ENCODE measurements around the gene SF3A2. TPM values are rescaled to one million over a fixed set of nuclear protein-coding genes. Genes with fewer than 3 reads are reported as not detected.

SF3A2 gene
- total and polyA plus RNA-seq, 7 donors = 16.9 to 61.3 (median 26.4) TPM

DNA sequence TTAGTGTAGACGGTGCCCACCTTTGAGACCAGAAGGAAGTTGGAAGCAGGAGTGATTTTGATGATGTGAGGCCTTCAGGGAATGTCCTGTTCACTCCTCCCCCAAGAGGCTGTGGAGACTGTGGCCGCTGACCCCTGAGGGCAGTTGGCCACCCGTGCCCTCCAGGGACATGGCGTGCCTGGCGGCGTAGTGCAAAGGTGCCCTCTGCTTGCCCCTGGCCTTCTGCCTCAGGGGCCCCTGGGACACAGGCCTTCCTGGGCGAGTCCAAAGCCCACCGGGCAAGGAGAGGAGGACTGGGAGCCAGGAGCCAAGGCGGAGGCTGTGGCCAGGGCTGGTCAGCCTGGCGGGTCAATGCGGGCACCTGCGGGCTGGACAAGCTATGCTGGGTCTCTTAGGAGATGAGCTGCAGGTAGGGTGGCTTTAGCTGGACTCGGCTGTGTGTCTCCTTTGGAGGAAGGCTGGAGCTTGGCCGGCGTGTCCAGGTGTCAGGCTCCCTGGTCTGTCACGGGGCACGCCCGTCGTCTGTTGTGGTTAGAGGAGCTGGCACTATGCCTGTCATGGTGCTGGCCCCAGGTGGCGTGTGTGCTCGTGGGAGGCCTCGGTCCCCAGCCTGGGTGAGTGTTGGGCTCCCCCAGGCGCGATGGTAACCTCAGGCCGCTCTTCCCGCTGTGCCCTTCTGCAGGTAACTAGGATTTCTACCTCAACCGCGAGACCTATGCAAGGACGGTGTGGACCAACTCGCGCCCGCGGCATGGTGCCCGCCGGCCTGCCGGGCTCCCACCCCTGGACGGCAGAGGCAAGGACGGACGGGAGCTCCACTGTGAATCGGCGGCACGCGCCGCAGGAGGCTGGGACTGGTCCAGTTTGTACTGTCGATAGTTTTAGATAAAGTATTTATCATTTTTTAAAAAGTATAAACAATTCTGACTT, 7.3 kb upstream of the SF3A2 start:
- no peaks in the 10 kb centered on the region for H3K9me3 ChIP-seq
- no peak for DNase-seq
- H3K27me3 ChIP-seq = no peaks in the 10 kb centered on the region
- TF ChIP-seq POLR2AphosphoS5 (IDR thresholded peaks at IDR 0.05) (no peak), POLR2A (IDR thresholded peaks at IDR 0.05) (no peak), EP300 (IDR thresholded peaks at IDR 0.05) (no peak)
- TF ChIP-seq, protein P1, sequence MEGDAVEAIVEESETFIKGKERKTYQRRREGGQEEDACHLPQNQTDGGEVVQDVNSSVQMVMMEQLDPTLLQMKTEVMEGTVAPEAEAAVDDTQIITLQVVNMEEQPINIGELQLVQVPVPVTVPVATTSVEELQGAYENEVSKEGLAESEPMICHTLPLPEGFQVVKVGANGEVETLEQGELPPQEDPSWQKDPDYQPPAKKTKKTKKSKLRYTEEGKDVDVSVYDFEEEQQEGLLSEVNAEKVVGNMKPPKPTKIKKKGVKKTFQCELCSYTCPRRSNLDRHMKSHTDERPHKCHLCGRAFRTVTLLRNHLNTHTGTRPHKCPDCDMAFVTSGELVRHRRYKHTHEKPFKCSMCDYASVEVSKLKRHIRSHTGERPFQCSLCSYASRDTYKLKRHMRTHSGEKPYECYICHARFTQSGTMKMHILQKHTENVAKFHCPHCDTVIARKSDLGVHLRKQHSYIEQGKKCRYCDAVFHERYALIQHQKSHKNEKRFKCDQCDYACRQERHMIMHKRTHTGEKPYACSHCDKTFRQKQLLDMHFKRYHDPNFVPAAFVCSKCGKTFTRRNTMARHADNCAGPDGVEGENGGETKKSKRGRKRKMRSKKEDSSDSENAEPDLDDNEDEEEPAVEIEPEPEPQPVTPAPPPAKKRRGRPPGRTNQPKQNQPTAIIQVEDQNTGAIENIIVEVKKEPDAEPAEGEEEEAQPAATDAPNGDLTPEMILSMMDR (IDR thresholded peaks at IDR 0.05) = no peak
- H3K4me3 ChIP-seq = no peak overlapping the region
- H3K4me1 ChIP-seq = peaks cover 0 to 13% (median 6%) of the 10 kb centered on the region in 4 donors
- 84 to 90% methylated on average over 45 of the region's 45 CpGs for WGBS, 2 donors
- no peak overlapping the region for H3K27ac ChIP-seq
- intact Hi-C loops (cut with DNase I) = no loop called here
- peaks cover 7 to 94% (median 48%) of the 10 kb centered on the region in 4 donors for H3K36me3 ChIP-seq

DNA sequence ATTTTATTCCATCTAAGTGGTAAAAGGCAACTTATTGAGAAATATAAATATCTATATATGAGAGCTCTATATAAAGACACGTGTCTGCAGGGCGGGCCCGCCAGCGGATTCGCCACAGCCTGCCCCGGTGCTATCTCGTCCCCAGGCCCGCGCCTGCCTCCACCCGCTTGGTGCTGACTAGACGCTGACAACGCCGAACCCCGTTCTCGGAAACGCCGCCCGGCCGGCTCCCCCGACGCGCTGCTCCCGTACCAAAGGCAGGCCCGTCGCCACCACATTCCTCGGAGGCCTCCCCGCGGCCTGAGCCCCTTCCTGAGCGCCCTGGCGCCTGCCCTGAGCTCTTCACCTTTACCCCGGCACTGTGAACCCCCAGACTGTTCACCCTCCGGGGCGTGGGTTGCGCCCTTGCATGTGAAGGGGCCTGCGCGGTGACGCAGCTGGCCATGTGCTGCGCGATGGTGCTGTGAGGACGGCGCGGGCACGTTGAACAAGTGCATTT, 6.5 kb upstream of the SF3A2 start:
- Histone ChIP-seq H3K27me3 (no peaks in the 10 kb centered on the region), H3K27ac (no peak overlapping the region), H3K36me3 (peaks cover 7 to 87% (median 42%) of the 10 kb centered on the region in 4 donors), H3K4me3 (no peak overlapping the region), H3K9me3 (no peaks in the 10 kb centered on the region), H3K4me1 (peaks cover 0 to 20% (median 13%) of the 10 kb centered on the region in 4 donors)
- TF ChIP-seq, protein P1 (IDR thresholded peaks at IDR 0.05) = no peak
- TF ChIP-seq POLR2AphosphoS5 (IDR thresholded peaks at IDR 0.05) (no peak), POLR2A (IDR thresholded peaks at IDR 0.05) (no peak), EP300 (IDR thresholded peaks at IDR 0.05) (no peak)
- WGBS, 2 donors = 94 to 95% methylated on average over 43 of the region's 43 CpGs
- no peak for DNase-seq
- intact Hi-C loops (cut with DNase I) = no loop called here

DNA sequence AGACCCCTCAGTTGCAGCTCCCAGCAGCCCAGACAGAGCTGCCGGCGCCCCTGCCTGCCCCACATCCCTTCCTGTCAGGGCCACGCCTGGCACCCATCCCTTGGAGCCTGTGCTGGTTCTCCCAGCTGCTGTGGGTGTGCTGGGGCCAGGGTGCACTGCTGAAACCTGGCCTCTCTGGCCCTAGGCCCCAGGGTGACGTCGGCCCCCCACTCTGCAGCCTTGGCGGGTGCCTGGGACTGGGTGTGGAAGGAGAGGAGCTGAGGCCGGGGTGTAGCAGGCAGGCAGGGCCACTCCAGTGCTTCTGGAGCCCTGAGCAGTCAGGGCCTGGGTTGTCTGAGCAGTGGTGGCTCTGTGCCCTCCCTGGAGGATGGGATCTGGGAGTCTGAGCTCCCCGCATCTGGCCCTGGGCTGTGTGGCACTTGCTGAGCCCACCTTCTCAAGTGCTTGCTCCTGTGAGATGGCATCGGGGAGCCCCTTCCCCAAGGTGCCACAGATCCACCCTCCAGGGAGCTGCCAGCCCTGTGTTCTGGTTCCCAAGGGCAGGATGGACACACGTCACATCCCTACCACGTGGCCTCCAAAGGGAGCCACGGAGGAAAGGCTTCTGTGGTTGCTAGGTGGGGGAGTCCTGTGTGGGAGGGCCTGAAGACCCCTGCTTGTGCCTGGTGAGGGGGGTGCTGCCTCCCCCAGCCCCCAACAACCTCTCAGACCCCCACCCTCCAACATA, 5.7 kb upstream of the SF3A2 start:
- 53 to 80% methylated on average over 12 of the region's 12 CpGs for WGBS, 2 donors
- peaks cover 0 to 24% (median 18%) of the 10 kb centered on the region in 4 donors for H3K4me1 ChIP-seq
- no peaks in the 10 kb centered on the region for H3K9me3 ChIP-seq
- no peaks in the 10 kb centered on the region for H3K27me3 ChIP-seq
- H3K27ac ChIP-seq = no peak overlapping the region
- DNase-seq = no peak
- intact Hi-C loops (cut with DNase I) = no loop called here
- H3K4me3 ChIP-seq = no peak overlapping the region
- peaks cover 7 to 78% (median 36%) of the 10 kb centered on the region in 4 donors for H3K36me3 ChIP-seq
- TF ChIP-seq EP300 (IDR thresholded peaks at IDR 0.05) (no peak), POLR2A (IDR thresholded peaks at IDR 0.05) (no peak), POLR2AphosphoS5 (IDR thresholded peaks at IDR 0.05) (no peak)
- TF ChIP-seq, protein P1 (IDR thresholded peaks at IDR 0.05) = no peak

- intact Hi-C loops (cut with DNase I) = no loop called here
- H3K36me3 ChIP-seq = peaks cover 0 to 70% (median 30%) of the 10 kb centered on the region in 4 donors
- 68 to 84% methylated on average over 21 of the region's 21 CpGs for WGBS, 2 donors
Measured at GRCh38 chr19:2231621-2232221, 4.9 kb upstream of the SF3A2 start.

More at GRCh38 chr19:2231621-2232221, 4.9 kb upstream of the SF3A2 start:
- peaks cover 0 to 24% (median 18%) of the 10 kb centered on the region in 4 donors for H3K4me1 ChIP-seq
- TF ChIP-seq EP300 (IDR thresholded peaks at IDR 0.05) (no peak), POLR2AphosphoS5 (IDR thresholded peaks at IDR 0.05) (no peak), POLR2A (IDR thresholded peaks at IDR 0.05) (no peak)
- TF ChIP-seq, protein P1 (IDR thresholded peaks at IDR 0.05) = no peak
- DNase-seq = no peak
- no peaks in the 10 kb centered on the region for H3K9me3 ChIP-seq
- no peak overlapping the region for H3K27ac ChIP-seq
- H3K4me3 ChIP-seq = no peak overlapping the region
- H3K27me3 ChIP-seq = no peaks in the 10 kb centered on the region

Data from sigmoid colon (tissue), 7 donors.